Measurements from ENCODE around the gene WWC1.
"Not testable (repeated sequence)": the region's sequence is repeated elsewhere in the genome, so short reads cannot be mapped to it uniquely, and the experiment has no call there.

The WWC1 gene

DNA sequence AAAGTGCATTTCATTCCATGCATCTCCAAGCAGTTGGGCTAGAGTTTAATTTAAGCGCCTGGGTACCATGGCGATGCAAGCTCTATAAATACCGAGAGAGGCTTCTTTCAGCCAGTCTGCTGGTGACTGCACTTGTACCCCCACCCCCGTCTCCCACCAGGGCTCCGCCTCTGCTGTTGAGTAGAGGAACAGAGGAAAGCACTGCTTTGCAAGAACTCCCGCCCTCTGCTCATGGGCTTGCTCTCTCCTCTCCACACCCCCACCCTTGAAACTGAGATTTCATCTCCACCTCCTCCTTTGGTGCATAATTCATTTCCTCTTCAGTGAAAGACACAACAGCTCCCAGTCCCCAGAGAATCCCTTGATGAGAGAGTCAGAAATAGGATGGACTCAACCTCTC lies 5.1 kb upstream of the WWC1 start:
- no peak for DNase-seq (ENCODE audit: low read depth)

DNA sequence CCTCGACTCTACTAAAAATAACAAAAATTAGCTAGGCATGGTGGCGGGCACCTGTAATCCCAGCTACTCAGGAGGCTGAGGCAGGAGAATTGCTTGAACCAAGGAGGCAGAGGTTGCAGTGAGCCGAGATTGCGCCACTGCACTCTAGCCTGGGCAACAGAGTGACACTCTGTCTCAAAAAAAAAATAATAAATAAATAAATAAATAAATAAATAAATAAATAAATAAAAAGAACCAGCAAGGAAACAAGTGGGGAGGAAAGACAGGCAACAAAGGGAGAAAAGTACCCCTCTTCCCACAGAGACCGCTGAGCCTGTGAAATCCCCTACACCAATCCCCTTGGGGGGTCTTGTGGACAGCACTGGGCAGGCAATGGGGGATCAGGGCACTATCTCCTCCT lies 4.6 kb upstream of the WWC1 start:
- not testable (repeated sequence) for DNase-seq (ENCODE audit: low read depth)

DNA sequence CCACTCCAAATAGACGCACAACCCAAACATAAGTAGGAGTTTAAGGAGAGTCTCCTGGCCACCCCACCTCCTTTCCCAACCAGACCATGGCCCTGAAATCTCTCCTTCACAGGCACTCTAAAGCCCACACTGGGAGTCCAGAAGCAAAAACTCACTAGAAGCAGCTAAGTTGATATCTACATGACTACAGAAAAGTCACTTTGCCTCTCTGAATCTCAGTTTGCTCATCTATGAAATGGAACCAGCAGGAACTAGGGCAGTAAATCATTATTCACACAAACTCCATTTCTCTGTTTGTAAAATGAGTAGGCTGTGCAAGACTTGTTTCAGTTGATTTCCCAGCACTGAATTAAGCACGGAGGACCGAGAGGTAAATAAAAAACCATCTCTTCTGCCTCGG lies 4.1 kb upstream of the WWC1 start:
- no peak for DNase-seq (ENCODE audit: low read depth)

DNA sequence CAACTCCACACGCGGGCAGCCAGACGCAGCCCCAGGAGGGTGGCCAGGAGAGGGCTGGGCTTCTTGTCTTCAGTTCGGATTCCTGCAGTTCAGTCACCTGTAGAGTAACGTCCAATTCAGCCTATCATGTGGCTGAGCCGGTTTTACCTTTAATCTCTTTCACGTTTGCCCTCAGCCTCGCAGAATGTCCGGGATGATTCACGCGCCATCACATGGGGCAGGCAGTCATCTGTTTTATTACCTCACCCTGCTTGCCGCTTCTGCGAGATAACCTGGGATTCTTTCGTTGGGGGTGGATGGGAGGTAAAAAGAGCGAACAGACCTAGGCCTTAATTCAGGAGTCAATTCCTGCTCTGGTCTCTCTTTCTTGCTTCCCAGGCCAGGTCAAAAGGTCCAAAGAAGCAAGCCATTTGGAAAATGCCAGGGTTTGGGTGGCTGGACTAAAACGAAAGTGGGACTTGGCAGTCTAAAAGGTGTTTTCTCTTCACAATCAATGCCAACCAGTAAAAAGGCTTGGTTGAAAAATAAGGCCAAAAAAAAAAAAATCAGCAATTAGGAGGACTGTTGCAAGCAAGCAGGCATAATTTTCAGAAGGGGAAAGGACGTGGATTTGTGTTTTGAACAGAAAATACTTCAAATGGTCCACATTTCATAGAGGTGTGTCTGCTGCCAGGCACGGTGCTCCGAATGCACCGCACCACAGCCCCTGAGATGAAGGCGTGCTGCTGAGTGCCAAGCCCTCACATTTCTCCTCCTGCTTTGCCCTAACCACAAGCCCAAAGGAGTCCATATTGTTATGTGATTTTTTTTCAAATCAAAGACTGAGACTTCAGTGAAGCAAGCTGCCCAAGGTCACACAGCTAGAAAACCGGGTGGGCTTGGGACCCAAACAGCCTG lies 2.8 kb upstream of the WWC1 start:
- no peak for DNase-seq (ENCODE audit: low read depth)

DNA sequence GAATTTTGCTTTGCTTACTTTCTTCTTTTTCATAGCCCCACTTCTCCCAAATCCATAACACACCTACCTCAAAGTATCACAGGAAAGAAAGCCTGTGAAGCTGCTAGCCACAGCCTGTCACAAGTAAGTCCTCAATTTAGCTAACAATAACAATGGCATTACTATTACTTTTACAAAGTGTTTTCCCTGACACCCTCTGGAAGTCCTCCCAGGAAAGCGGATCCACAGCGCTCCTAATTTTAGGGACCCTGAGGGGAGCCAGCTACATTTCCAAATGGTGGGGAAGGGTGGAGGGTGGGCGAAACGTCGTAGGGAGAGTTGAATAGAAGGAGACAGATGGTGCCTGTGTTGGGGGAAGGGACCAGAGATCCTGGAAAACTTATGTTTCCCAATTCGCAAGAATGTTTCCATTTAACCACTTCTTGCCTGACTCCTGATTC lies 523 bp upstream of the WWC1 start:
- no peak for DNase-seq (ENCODE audit: low read depth)

DNA sequence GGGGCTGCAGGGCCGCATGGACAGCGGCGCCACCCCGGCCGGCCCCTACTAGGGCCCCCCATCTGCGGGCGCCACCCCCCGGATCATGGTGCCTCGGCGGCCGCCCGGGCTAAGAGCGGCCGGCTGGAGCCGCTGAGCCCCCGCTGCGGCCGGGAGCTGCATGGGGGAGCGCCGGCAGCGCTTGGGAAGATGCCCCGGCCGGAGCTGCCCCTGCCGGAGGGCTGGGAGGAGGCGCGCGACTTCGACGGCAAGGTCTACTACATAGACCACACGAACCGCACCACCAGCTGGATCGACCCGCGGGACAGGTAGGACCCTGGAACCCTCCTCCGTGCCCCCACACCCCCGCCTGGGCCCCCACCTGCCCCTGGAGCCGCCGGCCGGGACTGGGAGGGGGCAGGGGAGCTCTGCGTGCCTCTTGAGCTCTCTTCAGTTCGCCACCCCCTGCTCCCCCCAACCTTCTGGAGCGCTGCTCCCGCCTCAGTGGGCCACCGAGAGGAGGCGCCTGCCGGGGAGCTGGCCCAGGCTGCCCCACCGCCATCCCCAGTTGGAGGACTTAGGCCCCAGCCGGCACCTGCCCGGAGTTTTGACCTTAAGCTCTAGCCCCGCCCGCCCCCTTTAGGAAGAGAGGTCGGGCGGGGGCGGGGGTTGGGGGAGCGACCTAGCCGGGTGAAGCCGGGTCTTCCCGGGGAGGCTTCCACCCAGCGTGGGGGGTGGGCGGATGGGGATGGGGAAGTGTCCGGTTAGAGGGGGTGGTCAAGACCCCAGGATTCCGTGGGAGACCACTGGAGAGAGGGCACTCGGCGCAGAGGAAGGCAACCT lies 730 bp downstream of the WWC1 start:
- no peak for DNase-seq (ENCODE audit: low read depth)

DNA sequence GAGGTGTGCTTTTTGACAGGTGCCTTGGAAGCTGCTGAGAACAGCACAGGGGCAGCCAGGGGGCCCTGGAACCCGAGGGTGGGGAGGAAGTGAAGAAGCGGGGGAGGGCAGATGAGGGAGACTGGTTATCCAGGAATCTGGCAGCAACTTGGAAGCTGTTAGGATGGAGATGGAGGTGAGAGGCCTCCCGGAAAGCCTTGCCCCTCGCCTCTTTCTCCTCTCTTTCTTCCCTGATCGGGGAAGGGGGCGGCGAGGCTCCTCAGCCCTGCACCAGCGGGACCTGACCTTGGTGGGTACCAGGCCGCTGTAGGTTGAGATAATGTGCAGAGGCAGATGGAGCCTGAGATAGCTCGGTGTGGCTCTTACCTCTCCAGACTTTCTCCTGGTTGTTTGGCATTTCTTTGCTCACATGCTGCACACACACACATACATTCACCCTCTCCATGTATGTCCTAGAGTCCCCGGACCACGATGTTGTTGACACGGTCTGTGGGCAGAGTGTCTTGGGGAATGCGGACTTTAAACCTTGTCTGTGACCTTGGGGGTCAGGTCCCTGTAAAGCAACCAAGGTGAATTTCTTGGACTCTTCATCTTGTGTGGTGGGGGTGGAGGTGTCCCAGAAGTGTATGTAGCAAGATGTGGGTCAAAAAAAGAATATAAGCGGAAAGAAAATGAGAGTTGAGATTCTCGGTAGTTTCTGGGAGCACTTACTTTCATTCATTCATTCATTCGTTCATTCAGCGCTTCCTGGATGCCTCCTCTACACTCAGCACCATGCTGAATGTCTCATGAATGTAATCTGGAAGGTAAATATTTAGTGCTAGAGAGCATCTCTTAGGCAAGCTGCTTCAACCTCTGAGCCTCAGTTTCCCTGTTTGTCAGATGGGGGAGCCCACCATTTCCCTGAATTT lies 1.6 kb downstream of the WWC1 start:
- no peak for DNase-seq (ENCODE audit: low read depth)

DNA sequence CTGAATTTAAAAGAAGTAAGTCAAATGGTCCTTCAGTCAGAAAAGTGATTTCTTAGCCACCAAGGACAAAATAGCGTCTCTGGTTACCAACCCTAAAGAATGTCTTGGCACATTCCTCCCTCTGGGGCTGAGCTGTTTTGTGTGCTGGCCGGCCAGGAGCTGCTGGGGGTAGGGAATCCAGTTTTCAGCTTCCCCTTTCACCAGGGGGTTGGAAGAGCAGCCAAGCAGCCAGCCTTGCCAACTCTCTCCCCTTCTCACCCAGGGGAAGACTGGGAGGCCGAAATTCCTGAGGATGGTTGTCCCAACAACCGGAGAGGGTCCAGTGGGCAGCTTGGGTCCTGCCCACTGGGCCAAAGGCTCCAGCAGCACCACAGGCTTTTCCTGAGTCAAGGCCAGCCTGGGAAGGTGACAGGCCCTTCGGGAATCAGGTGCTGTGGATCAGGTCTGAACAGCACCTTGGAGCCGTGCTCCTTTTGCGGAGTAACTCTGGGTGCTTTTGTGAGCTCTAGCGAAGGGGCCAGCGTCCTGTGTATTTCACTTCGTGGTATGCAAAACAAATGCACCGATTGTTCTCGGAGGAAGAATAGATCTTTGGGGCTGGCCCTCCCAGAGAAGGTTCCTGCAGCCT lies 4.2 kb downstream of the WWC1 start:
- no peak for DNase-seq (ENCODE audit: low read depth)

DNA sequence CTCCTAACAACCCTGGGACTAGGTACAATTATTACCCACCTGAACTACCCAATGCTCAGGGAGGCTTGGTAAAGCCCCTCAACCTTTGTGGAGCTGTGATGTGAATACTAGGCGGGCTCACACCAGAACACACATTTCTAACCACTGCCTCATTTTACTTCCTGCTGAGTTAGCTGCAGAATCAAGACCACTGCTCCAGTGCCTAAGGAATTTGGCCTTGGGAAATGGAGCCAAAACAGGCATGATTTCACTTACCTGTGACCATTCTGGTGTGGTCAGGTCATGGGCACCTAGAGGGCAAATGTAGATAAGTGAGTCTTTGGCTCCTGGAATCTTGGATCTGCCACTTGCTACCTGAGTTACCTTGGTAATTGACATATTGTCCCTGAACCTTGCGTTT lies 5.2 kb downstream of the WWC1 start:
- no peak for DNase-seq (ENCODE audit: low read depth)

DNA sequence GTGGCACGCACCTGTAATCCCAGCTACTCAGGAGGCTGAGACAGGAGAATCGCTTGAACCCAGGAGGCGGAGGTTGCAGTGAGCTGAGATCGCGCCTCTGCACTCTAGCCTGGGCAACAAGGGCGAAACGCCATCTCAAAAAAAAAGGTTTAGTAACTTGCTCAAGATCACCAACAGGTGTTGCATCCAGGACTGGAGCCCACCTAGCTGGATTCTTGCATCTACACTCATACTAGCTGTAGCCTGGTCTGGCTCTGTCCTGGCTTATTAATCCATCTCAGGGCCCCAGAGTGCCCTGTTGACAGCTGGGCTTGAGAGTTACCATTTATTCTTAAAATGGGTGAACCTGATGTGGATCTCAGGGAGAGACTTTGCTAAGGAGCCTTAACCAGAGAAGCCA lies 7.5 kb downstream of the WWC1 start:
- no peak for DNase-seq (ENCODE audit: low read depth)

DNA sequence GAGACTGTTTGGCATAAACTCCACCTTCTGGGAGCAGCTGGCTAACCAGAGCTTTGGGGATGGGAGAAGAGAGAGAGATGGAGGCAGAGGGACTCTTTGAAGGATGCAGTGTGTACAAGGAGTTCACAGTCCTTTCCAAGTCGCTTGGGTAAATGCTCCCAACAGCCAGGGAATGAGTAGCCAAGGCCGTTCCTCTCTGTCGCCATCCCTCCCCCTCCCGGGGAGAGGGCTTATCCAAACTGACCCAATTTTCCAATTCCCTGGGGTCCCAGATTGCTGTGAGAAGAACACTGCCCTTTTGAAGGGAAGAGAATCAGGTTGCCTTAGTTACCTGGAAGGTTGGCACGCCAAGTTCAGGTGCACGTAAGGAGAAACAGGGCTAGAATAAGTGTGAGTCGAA lies 7.9 kb downstream of the WWC1 start:
- DNase-seq (ENCODE audit: low read depth): no peak

DNA sequence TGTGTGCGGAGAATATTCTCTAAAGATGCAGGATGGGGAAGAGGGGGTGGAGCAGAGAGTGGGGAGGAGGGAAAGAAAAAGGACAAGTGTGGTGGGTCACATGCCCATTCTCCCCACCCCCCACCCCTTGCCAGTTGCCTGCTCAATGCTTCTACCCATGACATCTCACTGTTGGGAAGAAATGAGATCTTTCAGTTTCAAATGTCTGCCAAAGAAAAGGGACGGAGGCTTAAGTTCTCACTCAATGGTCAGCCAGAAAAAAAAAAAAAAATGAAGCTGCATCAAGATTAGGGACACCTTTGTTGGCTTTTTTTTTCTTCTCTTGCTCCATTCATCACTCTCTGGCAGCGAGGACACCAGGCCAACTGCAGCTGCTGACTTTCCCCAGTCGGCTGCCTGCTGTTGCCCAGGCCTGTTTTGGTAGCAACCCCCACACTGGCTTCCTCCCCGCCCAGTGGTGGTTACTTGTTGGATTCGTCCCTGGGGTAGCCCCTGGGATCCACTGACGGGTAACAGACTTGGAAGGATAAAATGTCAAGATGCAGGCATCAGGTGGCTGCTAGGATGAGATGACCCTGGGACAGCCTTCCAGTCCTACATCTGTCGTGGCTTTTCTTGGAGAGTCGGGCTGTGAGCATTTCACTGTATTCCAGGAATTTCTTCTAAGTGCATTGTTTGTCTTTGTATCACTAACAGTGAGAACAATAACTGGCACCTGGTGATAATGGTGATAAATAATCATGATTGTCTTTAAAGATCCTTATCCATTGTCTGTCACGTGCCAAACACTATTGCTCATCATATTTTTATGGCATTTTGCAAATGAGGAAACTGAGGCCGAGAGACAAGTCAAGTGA lies 9.1 kb downstream of the WWC1 start:
- DNase-seq (ENCODE audit: low read depth): no peak

DNA sequence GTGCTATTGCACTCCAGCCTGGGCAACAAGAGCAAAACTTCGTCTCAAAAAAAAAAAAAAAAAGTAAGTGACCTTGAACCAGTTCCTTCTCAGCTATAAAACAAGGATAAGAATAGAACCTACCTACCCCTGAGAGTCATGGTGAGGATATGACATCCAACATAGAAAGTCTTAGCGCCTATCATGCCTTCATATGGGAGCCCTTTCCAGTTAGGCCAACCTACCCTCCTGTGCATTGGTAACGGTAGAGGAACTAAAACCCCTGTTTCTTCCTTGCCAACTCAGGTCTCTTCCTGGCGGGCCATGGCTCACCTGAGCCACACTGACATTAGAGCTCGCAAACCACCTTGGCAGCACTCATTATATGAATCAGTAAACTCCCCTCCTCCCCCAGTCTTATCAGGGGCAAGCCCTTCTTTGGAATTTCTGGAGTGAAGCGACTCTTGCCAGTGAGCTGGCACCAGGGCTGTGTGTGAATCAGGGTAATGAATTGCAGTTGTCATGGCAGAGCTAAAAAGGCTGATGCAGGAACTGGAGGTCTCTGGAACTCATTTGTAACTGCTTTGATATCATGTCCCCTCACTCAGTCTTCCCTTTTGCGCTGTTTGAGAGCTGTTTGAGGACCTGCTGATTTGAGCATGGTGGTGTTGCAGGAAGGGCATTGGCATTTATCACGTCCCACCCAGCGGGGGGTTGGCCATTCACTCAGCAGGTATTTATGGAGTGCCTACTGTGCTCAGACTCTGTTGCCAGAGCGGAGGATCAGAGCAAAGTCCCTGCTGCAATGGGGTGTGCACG lies 10.3 kb downstream of the WWC1 start:
- DNase-seq (ENCODE audit: low read depth): no peak

DNA sequence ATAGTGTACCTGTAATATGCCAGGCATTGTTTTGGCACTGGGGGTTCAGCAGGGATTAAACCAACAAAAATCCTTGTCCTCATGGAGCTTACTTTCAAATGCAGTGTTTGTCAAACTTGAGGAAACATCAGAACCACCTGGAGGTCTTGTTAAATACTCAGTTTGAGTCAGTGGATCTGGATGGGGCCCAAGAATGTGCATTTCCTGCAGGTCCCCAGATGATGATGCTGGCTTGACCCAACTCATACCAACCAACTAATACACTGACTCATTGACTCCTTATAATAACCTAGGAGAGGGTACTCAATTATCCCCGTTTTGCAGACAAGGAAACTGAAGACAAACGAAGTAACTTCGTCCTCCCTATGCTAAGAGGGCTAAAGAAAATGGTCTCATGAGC lies 11.3 kb downstream of the WWC1 start:
- DNase-seq (ENCODE audit: low read depth): no peak

DNA sequence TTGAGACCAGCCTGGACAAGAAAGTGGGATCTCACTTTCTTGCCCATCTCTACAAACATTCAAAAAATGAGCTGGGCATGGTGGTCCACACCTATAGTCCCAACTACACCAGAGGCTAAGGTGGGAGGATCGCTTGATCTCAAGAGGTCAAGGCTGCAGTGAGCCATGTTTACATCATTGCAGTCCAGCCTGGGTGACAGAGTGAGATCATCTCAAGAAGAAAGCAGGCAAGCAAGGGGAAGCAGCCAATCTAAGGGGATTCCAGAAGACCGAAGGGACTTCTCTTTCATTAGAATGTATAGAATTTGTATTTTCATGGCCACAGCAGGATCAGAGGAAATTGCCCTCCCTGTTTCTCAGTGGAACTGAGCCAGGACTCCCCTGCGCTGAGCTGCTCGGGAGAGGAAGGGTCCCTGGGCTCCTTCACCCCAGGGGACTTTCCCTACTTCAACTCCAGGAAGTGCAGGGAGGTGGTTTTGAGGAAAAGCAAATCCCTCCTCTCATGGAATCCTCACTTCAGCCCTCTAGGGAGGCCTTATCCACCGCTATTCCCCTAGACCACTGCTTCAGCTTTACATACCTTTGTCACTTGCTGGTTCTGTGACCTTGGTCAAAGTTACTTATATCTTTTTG lies 12.1 kb downstream of the WWC1 start:
- DNase-seq (ENCODE audit: low read depth): no peak

DNA sequence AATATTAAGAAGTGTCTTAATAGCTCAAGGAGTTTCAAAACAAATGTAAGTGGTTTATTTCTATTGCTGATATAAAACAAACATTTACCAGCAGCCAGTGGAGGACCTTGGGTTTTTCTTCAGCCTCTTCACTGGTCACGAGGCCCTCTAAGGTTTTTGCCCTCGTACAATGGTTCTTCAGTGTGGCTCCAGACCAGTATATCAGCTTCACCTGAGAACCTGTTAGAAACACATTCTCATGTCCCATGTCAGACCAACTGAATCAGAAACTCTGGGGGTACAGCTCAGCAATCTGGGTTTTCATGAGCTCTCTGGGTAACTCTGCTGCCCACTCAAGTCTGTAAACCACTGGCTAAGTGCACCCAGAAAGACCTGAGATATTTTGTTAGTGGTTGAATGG lies 12.9 kb downstream of the WWC1 start:
- DNase-seq (ENCODE audit: low read depth): no peak

DNA sequence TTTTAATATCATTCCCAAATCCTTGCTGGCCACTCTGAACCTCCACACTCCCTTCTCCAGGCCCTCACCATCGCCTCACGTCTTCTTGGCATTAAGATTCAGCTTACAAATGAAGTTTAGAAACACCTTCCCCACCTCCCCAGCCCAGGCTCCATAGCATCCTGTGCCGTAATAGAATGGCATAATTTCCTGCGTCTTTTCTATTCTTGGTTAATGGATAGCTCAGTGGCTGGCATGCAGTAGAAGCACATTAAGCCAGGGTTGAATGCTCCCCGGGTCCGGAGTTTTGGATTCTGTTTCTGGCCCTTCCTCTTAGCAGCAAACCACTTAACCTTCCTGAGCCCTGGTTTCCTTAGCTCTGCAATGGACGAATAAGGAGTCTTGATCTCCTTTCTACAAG lies 13.8 kb downstream of the WWC1 start:
- no peak for DNase-seq (ENCODE audit: low read depth)

DNA sequence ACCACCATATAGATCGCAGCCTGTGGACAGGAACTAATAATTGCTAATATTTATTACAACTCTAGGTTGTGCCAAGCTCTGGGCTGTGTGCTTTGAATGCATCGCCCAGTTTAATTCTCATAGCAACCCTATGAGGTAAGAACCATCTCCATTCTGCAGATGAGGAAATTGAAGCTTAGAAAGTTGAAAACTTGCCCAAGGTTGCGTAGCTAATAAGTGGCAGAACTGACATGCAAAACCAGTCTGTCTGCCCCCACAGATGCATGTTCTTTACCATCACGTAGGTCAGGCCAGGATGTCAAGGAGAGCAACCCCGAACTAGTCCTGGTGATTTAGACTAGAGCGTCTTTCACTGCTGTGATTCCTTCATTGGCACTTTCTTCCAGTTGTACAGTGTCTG lies 15.6 kb downstream of the WWC1 start:
- DNase-seq (ENCODE audit: low read depth): no peak

DNA sequence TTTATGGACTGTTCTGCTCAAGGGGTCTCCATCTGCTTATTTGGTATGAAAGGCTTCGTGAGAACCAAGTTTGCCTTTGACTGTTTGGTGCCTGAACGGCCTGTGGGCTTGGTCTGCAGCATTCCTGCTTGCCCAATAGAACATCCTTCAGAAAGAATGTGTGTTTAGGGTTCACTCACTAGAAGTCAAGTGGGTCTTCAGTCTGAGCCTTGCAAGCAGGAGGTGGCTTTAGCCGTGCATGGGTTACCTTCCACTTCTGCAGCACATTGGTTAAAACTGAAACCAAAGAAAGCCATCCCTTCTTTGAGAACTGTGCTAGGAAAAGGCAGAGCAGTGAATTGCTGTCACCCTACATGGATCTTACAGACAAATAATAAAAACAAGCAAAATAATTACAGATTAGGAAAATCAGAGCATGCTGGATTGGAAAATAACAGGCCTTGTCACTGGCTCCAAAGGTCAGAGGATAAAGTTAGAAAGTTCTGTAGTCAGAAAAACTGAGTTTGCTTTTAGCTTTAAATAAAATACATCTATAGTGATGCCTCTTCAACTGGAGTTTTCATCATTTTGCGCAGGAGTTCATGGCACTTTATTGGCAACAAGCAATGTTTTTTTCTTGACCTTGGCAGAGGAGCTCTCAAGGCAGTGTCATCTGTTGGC lies 16.6 kb downstream of the WWC1 start:
- DNase-seq (ENCODE audit: low read depth): no peak
